H9 (cell line): Measurements from ENCODE around the gene DHRS1. TPM values are rescaled to one million over a fixed set of nuclear protein-coding genes. Genes with fewer than 3 reads are reported as not detected.
A peak's percentile ranks its signal among the peaks of the same experiment; 100 is the strongest.

Experiments used
- DNase-seq: peaks from one replicate; pipeline ENCODE4 v3.0.0-alpha.2; 2017
- H2AFZ ChIP-seq: one replicate; pipeline ENCODE4 v1.6.1; 2013; ENCODE audit warnings: mild to moderate bottlenecking, low read length, control low read depth, moderate library complexity
- H2AK5ac ChIP-seq: 2 replicates; pipeline ENCODE4 v1.6.1; 2013; ENCODE audit warnings: low read length, control low read depth, mixed read lengths; ENCODE audit not compliant: insufficient read length
- H2BK120ac ChIP-seq: one replicate; pipeline ENCODE4 v1.6.1; 2013; ENCODE audit warnings: low read depth, mild to moderate bottlenecking, low read length, control low read depth, inconsistent platforms; ENCODE audit not compliant: poor library complexity, severe bottlenecking
- H2BK12ac ChIP-seq: 2 replicates; pipeline ENCODE4 v1.6.1; 2013; ENCODE audit warnings: low read length, control low read depth, mixed read lengths, low read depth; ENCODE audit not compliant: insufficient read length
- H2BK15ac ChIP-seq: 2 replicates; pipeline ENCODE4 v1.6.1; 2013; ENCODE audit warnings: low read depth, low read length, control low read depth
- H2BK20ac ChIP-seq: one replicate; pipeline ENCODE4 v1.6.1; 2013; ENCODE audit warnings: low read depth, mild to moderate bottlenecking, low read length, control low read depth, inconsistent platforms; ENCODE audit not compliant: poor library complexity, severe bottlenecking
- H2BK5ac ChIP-seq: 2 replicates; pipeline ENCODE4 v1.6.1; 2013; ENCODE audit warnings: low read length, control low read depth, mixed read lengths; ENCODE audit not compliant: insufficient read length
- H3K14ac ChIP-seq: 2 replicates; pipeline ENCODE4 v1.6.1; 2013; ENCODE audit warnings: low read length, control low read depth; ENCODE audit not compliant: insufficient read depth
- H3K18ac ChIP-seq: 2 replicates; pipeline ENCODE4 v1.6.1; 2013; ENCODE audit warnings: low read depth, mild to moderate bottlenecking, mixed read lengths, low read length, control low read depth; ENCODE audit not compliant: insufficient read length
- H3K23ac ChIP-seq: 2 replicates; pipeline ENCODE4 v1.6.1; 2013; ENCODE audit warnings: low read length, control low read depth, mixed read lengths, low read depth; ENCODE audit not compliant: insufficient read length
- H3K23me2 ChIP-seq: 2 replicates; pipeline ENCODE4 v1.6.1; 2013; ENCODE audit warnings: low read depth, mild to moderate bottlenecking, mixed read lengths, low read length, control low read depth; ENCODE audit not compliant: insufficient read length, poor library complexity, severe bottlenecking
- H3K27ac ChIP-seq: 2 replicates; pipeline ENCODE4 v1.5.1; 2013; ENCODE audit warnings: low read length, control low read depth, mixed read lengths, low read depth; ENCODE audit not compliant: insufficient read length
- H3K27me3 ChIP-seq: 2 replicates; pipeline ENCODE4 v1.6.1; 2013; ENCODE audit warnings: low read length, control low read depth, inconsistent platforms; ENCODE audit not compliant: insufficient read depth
- H3K4ac ChIP-seq: 2 replicates; pipeline ENCODE4 v1.6.1; 2013; ENCODE audit warnings: low read depth, mild to moderate bottlenecking, control low read depth, inconsistent platforms, low read length, moderate library complexity
- H3K4me1 ChIP-seq: 2 replicates; pipeline ENCODE4 v1.6.1; 2013; ENCODE audit warnings: low read length, control low read depth, inconsistent platforms; ENCODE audit not compliant: insufficient read depth
- H3K4me2 ChIP-seq: 2 replicates; pipeline ENCODE4 v1.6.1; 2013; ENCODE audit warnings: low read length, control low read depth, mixed read lengths; ENCODE audit not compliant: insufficient read length, insufficient read depth
- H3K56ac ChIP-seq: 2 replicates; pipeline ENCODE4 v1.6.1; 2013; ENCODE audit warnings: low read depth, mild to moderate bottlenecking, mixed read lengths, low read length, control low read depth; ENCODE audit not compliant: insufficient read length
- H3K79me1 ChIP-seq: 2 replicates; pipeline ENCODE4 v1.6.1; 2013; ENCODE audit warnings: low read depth, mild to moderate bottlenecking, moderate library complexity, low read length, control low read depth, inconsistent platforms; ENCODE audit not compliant: insufficient read depth, poor library complexity, severe bottlenecking
- H3K79me2 ChIP-seq: 2 replicates; pipeline ENCODE4 v1.6.1; 2013; ENCODE audit warnings: low read length, control low read depth, inconsistent platforms; ENCODE audit not compliant: insufficient read depth
- H3K9ac ChIP-seq: 2 replicates; pipeline ENCODE4 v1.6.1; 2013; ENCODE audit warnings: low read length, control low read depth, mixed read lengths; ENCODE audit not compliant: insufficient read length; ENCODE audit errors: extremely low read depth
- H3K9me3 ChIP-seq: one replicate; pipeline ENCODE4 v1.6.1; 2013; ENCODE audit warnings: low read depth, low read length, inconsistent platforms; ENCODE audit not compliant: control insufficient read depth
- H3T11ph ChIP-seq: one replicate; pipeline ENCODE4 v1.6.1; 2013; ENCODE audit warnings: mild to moderate bottlenecking, low read length, control low read depth, inconsistent platforms
- H4K20me1 ChIP-seq: one replicate; pipeline ENCODE4 v1.6.1; 2013; ENCODE audit not compliant: control insufficient read depth, insufficient read length, insufficient read depth
- H4K5ac ChIP-seq: 2 replicates; pipeline ENCODE4 v1.6.1; 2013; ENCODE audit warnings: low read depth, mild to moderate bottlenecking, mixed read lengths, low read length, control low read depth; ENCODE audit not compliant: insufficient read length
- H4K8ac ChIP-seq: replicated peaks from 2 replicates; pipeline ENCODE4 v1.6.1; 2013; ENCODE audit warnings: low read length, control low read depth, mixed read lengths, low read depth; ENCODE audit not compliant: insufficient read length
- H4K91ac ChIP-seq: 2 replicates; pipeline ENCODE4 v1.6.1; 2013; ENCODE audit warnings: low read depth, mild to moderate bottlenecking, moderate library complexity, mixed read lengths, low read length, control low read depth; ENCODE audit not compliant: insufficient read length
- H3K27ac Mint-ChIP-seq, 3 experiments: 2 replicates in 2 of 3; 3 replicates in 1 of 3; pipeline ENCODE4 v1.8.0; 2020 to 2021; ENCODE audit warnings: mixed read lengths in 3 of 3, mild to moderate bottlenecking in 1 of 3, moderate library complexity in 1 of 3
- H3K27me3 Mint-ChIP-seq: 2 replicates; pipeline ENCODE4 v1.8.0; 2021; ENCODE audit warnings: low read depth, mild to moderate bottlenecking, moderate library complexity, mixed read lengths
- H3K36me3 Mint-ChIP-seq, 3 experiments: 2 replicates in 2 of 3; 3 replicates in 1 of 3; pipeline ENCODE4 v1.8.0; 2020 to 2021; ENCODE audit warnings: low read depth in 3 of 3, mixed read lengths in 3 of 3; ENCODE audit not compliant: insufficient read depth in 1 of 3
- H3K4me1 Mint-ChIP-seq, 2 experiments: 2 replicates each; pipeline ENCODE4 v1.8.0; 2020; ENCODE audit warnings: mixed read lengths in 2 of 2
- H3K4me3 Mint-ChIP-seq, 2 experiments: 2 replicates in 1 of 2; 3 replicates in 1 of 2; pipeline ENCODE4 v1.8.0; 2020 to 2021; ENCODE audit warnings: mild to moderate bottlenecking in 2 of 2, mixed read lengths in 2 of 2, moderate library complexity in 1 of 2
- H3K9me3 Mint-ChIP-seq, 2 experiments: 2 replicates in 1 of 2; 3 replicates in 1 of 2; pipeline ENCODE4 v1.8.0; 2020; ENCODE audit warnings: mild to moderate bottlenecking in 2 of 2, mixed read lengths in 2 of 2, moderate library complexity in 1 of 2
- CTCF ChIP-seq: fragments of 200-600 bp; sonication (generic); conservative IDR thresholded peaks from 3 replicates; pipeline ENCODE4 v1.8.0; 2021; ENCODE audit warnings: antibody characterized with exemption, mild to moderate bottlenecking
- WGBS: extraction: QIAGEN DNeasy Blood & Tissue Kit; methylation state at CpG from one replicate; pipeline ENCODE4 v1.1.7; 2013; ENCODE audit warnings: missing lambda C conversion rate, low lambda C conversion rate, mixed read lengths; ENCODE audit not compliant: insufficient read length; ENCODE audit errors: extremely low coverage; 5-methylcytosine and 5-hydroxymethylcytosine counted together
- total RNA-seq: library from RNA; stranded (reverse); gene quantifications from 2 replicates; pipeline ENCODE4 v1.2.1, GENCODE V29; 2021

DHRS1 gene
- total RNA-seq, 1 experiment from 2014 or later = 19.1 TPM

GRCh38 chr14:24241829-24242443 is 57.6 kb downstream of the DHRS1 start:
- peak overlapping the region; percentile 99 to 100 (median 100) for H3K27ac Mint-ChIP-seq
- WGBS = no CpG with 5 or more reads among the region's 39 CpGs
- Histone ChIP-seq H2AFZ (no peak overlapping the region), H3K4ac (no peak overlapping the region), H3K79me2 (no peaks in the 10 kb centered on the region), H3K27ac (no peak overlapping the region), H4K5ac (no peak overlapping the region), H3K18ac (peak overlapping the region; percentile 91), H2BK20ac (no peak overlapping the region), H3K9me3 (no peaks in the 10 kb centered on the region), H2BK15ac (no peak overlapping the region), H3K14ac (peak overlapping the region; percentile 84), H3K56ac (no peak overlapping the region), H2BK120ac (no peak overlapping the region), H4K91ac (no peak overlapping the region), H2BK12ac (no peak overlapping the region), H3K4me2 (peak overlapping the region; percentile 47), H3K23me2 (peaks cover 6% of the 10 kb centered on the region), H3K79me1 (no peaks in the 10 kb centered on the region), H3T11ph (no peak overlapping the region), H4K8ac (no peak overlapping the region), H4K20me1 (peaks cover 2% of the 10 kb centered on the region), H3K27me3 (no peaks in the 10 kb centered on the region), H2BK5ac (no peak overlapping the region), H3K4me1 (no peaks in the 10 kb centered on the region), H3K9ac (peak overlapping the region; percentile 75), H3K23ac (no peak overlapping the region), H2AK5ac (no peak overlapping the region)
- peaks cover 26 to 43% (median 38%) of the 10 kb centered on the region in 3 experiments; a peak in 6 of 7 replicates for H3K36me3 Mint-ChIP-seq
- no peaks in the 10 kb centered on the region for H3K9me3 Mint-ChIP-seq
- peak; percentile 94 for DNase-seq
- H3K4me1 Mint-ChIP-seq = peaks cover 11 to 12% of the 10 kb centered on the region in 2 experiments
- peaks cover 7% of the 10 kb centered on the region; the same call in 1 of the 2 replicates for H3K27me3 Mint-ChIP-seq
- peak; percentile 63 for TF ChIP-seq CTCF
- peak overlapping the region; percentile 92 to 96 for H3K4me3 Mint-ChIP-seq

Other genes starting within 250 kb of the DHRS1 start
- gene CARMIL3, start 247.8 kb downstream of the DHRS1 start, total RNA-seq = 4.7 and 5.8 TPM in 2 replicates
- not detected in 2 replicates for gene CPNE6, start 228.2 kb downstream of the DHRS1 start, total RNA-seq
- 48.9 and 50.2 TPM in 2 replicates for gene PCK2, start 205.5 kb downstream of the DHRS1 start, total RNA-seq
- gene DCAF11, start 185.0 kb downstream of the DHRS1 start, total RNA-seq = 73.4 and 74.3 TPM in 2 replicates
- gene NRL, start 184.8 kb downstream of the DHRS1 start, total RNA-seq = 2.2 and 2.5 TPM in 2 replicates
- gene FITM1, start 169.1 kb downstream of the DHRS1 start, total RNA-seq = 0.31 and 0.72 TPM in 2 replicates
- gene PSME1, start 163.6 kb downstream of the DHRS1 start, total RNA-seq = 109 TPM in 2 replicates
- gene EMC9, start 158.2 kb downstream of the DHRS1 start, total RNA-seq = 52.9 and 55.9 TPM in 2 replicates
- 125 and 126 TPM in 2 replicates for gene PSME2, start 153.2 kb downstream of the DHRS1 start, total RNA-seq
- 67.8 and 87.3 TPM in 2 replicates for gene RNF31, start 152.3 kb downstream of the DHRS1 start, total RNA-seq
- gene IRF9, start 138.5 kb downstream of the DHRS1 start, total RNA-seq = 20.9 and 27.6 TPM in 2 replicates
- 58.0 and 58.5 TPM in 2 replicates for gene REC8, start 127.7 kb downstream of the DHRS1 start, total RNA-seq
- gene IPO4, start 111.0 kb downstream of the DHRS1 start, total RNA-seq = 114 and 116 TPM in 2 replicates
- 31.6 and 31.8 TPM in 2 replicates for gene TM9SF1, start 104.3 kb downstream of the DHRS1 start, total RNA-seq
- not detected in 2 replicates for gene TSSK4, start 94.1 kb downstream of the DHRS1 start, total RNA-seq
- 42.0 and 46.2 TPM in 2 replicates for gene CHMP4A, start 86.3 kb downstream of the DHRS1 start, total RNA-seq
- gene MDP1, start 83.7 kb downstream of the DHRS1 start, total RNA-seq = 18.8 and 19.0 TPM in 2 replicates
- 214 and 225 TPM in 2 replicates for gene NEDD8, start 67.4 kb downstream of the DHRS1 start, total RNA-seq
- gene GMPR2, start 66.9 kb downstream of the DHRS1 start, total RNA-seq = 84.7 and 86.9 TPM in 2 replicates
- gene TINF2, start 57.2 kb downstream of the DHRS1 start, total RNA-seq = 41.3 and 47.6 TPM in 2 replicates
- 1.8 and 2.9 TPM in 2 replicates for gene TGM1, start 36.6 kb downstream of the DHRS1 start, total RNA-seq
- 25.6 and 26.1 TPM in 2 replicates for gene RABGGTA, start 28.2 kb downstream of the DHRS1 start, total RNA-seq
- gene NOP9, start 70 bp upstream of the DHRS1 start, total RNA-seq = 34.7 and 35.0 TPM in 2 replicates
- not detected in 2 replicates for gene CIDEB, start 8.2 kb upstream of the DHRS1 start, total RNA-seq
- gene LTB4R2, start 10.4 kb upstream of the DHRS1 start, total RNA-seq = 13.0 and 13.4 TPM in 2 replicates
- gene LTB4R, start 11.7 kb upstream of the DHRS1 start, total RNA-seq = 8.9 and 9.2 TPM in 2 replicates
- 0.09 and 0.53 TPM in 2 replicates for gene ADCY4, start 35.3 kb upstream of the DHRS1 start, total RNA-seq
- gene RIPK3, start 40.2 kb upstream of the DHRS1 start, total RNA-seq = 0.35 TPM in 1 of 2 replicates, not detected in the other
- 43.0 and 46.4 TPM in 2 replicates for gene NFATC4, start 68.4 kb upstream of the DHRS1 start, total RNA-seq
- gene NYNRIN, start 99.2 kb upstream of the DHRS1 start, total RNA-seq = 18.1 and 18.7 TPM in 2 replicates
- 0.39 and 0.44 TPM in 2 replicates for gene CBLN3, start 129.9 kb upstream of the DHRS1 start, total RNA-seq
- 30.0 and 31.3 TPM in 2 replicates for gene KHNYN, start 130.2 kb upstream of the DHRS1 start, total RNA-seq
- gene SDR39U1, start 143.0 kb upstream of the DHRS1 start, total RNA-seq = 56.2 and 65.0 TPM in 2 replicates
- gene CMA1, start 208.5 kb upstream of the DHRS1 start, total RNA-seq = not detected in 2 replicates